Measurements from ENCODE around the gene PXDN.
"Not testable (repeated sequence)": the region's sequence is repeated elsewhere in the genome, so short reads cannot be mapped to it uniquely, and the experiment has no call there.

Gene PXDN

GRCh38 chr2:1683297-1683696 lies 61.0 kb downstream of the PXDN start:
- DNase-seq (ENCODE audit: low read depth in 2 of 2, low spot score in 1 of 2) = no peak

GRCh38 chr2:1682181-1682440 lies 62.2 kb downstream of the PXDN start:
- no peak for DNase-seq (ENCODE audit: low read depth in 2 of 2, low spot score in 1 of 2)

GRCh38 chr2:1681323-1682180 lies 62.8 kb downstream of the PXDN start:
- no peak for DNase-seq (ENCODE audit: low read depth in 2 of 2, low spot score in 1 of 2)

DNA sequence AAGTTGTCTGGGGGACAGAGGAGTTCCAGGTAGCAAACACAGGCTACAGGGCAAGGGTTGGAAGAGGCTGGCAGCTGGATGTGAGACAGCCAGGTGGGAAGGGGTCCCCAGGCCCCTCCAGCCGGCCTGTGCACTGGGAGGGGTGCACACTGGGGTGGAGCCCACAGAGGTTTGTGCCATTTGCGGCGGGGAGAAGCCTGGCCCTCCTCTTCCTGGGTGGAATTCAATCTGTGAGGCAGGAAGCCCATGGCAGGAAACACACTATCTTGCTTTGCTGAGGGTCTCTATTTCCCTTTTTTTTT lies 63.3 kb downstream of the PXDN start:
- no peak for DNase-seq (ENCODE audit: low read depth in 2 of 2, low spot score in 1 of 2)

DNA sequence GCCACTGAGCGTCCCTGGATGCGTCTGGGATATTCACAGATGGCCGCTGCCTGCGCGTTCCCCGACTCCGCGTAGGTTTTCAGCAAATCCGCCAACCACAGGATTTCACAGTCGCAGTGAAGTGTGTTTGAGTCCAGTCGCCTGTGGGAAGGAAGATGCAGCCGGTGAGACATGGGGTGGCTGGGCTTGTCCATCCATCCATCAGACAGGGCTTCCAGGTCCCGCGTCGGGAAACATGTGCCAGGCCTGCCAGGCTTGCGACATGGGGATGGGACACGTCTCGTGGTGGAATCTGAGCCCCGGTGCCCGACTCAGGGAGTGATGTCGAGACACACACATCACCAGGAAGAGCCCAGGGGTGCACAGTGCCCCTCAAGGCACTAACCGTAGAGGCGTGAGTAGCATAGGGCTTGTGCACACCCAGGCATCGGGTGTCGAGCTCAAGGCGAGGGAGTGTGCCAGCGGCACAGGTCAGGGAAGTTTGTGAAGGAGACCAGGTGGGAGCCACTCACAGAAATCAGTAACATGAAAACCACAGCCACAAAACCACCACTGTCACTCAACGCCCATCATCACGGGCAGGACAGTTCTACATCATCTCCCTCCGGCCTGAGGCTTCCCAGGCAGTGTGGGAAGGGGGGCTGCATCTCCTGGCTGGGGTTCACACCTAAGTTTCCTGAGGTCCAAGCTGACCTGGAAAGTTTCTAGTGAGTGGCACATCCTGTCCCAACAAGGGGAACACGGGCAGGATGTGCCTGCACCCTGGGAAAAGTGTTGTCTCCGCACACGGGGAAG lies 63.9 kb downstream of the PXDN start:
- no peak for DNase-seq (ENCODE audit: low read depth in 2 of 2, low spot score in 1 of 2)

GRCh38 chr2:1679488-1680039 lies 64.8 kb downstream of the PXDN start:
- DNase-seq (ENCODE audit: low read depth in 2 of 2, low spot score in 1 of 2) = not testable (repeated sequence)

DNA sequence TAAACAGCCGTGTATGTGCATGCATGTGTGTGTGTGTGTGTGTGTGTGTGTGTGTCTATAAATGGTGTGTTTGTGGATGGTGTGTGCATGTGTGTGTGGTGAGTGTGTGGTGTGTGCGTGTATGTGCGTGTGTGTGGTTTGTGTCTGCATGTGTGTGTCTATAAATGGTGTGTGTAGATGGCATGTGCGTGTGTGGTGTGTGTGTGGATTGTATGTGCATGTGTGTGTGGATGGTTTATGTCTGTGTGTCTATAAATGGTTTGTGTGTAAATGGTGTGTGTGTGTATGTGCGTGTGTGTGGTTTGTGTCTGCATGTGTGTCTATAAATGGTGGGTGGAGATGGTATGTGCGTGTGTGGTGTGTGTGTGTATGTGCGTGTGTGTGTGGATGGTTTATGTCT lies 65.2 kb downstream of the PXDN start:
- DNase-seq (ENCODE audit: low read depth in 2 of 2, low spot score in 1 of 2) = not testable (repeated sequence)

- no peak for DNase-seq (ENCODE audit: low read depth in 2 of 2, low spot score in 1 of 2)
Observed at GRCh38 chr2:1678609-1679008, 65.7 kb downstream of the PXDN start.

- DNase-seq (ENCODE audit: low read depth in 2 of 2, low spot score in 1 of 2) = no peak
Observed at GRCh38 chr2:1677821-1678165, 66.5 kb downstream of the PXDN start.

DNA sequence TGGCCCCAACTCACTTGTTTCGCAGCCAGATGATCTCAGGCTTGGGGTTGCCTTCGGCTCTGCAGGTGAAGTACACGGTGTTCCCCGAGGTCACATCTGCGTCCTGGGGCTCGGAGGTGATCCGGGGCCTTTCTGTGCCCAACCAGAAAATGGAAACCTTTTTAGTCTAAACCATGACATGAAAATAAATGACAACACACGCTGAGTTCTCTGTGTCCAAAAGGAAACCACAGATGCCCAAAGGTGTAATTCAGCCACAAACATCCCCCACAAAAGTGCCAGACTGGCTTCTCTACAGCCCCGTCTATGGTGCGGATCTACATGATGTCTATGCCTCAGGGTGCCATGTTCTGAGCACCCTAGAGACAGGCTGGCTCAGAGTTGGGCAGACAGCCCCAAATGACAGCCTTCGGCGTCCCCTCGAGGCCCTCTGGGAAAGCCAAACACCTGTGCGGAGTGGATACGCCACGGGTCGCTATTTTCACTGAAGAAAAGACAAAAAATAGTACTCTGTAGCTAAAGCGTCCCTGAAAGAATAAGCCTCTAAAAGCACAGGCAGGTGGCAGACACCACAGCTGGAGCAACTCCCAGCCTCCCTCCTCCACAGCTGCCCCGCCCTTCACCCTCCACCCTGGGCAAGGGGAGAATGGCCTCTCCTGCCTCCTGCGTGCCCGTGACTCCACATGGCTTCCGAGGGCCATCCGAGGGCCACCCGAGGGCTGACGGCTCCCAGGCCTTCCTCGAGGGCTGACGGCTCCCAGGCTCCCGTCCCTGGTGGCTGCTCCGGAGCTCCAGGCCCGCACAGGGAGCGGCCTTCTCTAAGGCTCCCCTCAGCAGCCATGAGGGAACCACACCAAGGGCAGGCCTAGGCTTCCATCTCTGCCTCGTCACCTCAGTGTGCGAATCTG lies 67.1 kb downstream of the PXDN start:
- DNase-seq (ENCODE audit: low read depth in 2 of 2, low spot score in 1 of 2) = no peak

GRCh38 chr2:1676091-1676912 lies 68.0 kb downstream of the PXDN start:
- DNase-seq (ENCODE audit: low read depth in 2 of 2, low spot score in 1 of 2) = no peak

- DNase-seq (ENCODE audit: low read depth in 2 of 2, low spot score in 1 of 2) = no peak
Observed at GRCh38 chr2:1675633-1676032, 68.7 kb downstream of the PXDN start.

- no peak for DNase-seq (ENCODE audit: low read depth in 2 of 2, low spot score in 1 of 2)
Observed at GRCh38 chr2:1674766-1675397, 69.4 kb downstream of the PXDN start.

- no peak for DNase-seq (ENCODE audit: low read depth in 2 of 2, low spot score in 1 of 2)
Observed at GRCh38 chr2:1674276-1674675, 70.0 kb downstream of the PXDN start.

GRCh38 chr2:1673160-1673944 lies 71.0 kb downstream of the PXDN start:
- no peak for DNase-seq (ENCODE audit: low read depth in 2 of 2, low spot score in 1 of 2)

DNA sequence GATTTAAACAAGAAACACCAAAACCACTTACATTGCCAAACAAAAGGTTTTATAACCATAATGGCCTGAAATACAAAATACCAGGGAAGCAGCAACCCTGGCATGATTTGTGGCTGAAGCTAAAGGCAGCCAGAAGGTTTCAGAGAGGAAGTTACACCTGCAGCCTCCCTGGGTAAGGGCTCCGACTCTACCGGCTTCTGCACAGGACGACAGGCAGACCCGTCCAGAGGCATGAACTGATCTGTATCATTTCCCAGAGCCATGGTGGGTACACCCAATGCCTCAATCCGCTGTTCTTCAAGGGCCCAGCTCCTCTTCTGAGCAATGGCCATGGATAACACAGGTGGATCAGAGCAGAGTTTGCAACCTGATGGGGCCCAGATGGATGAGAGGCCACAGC lies 71.6 kb downstream of the PXDN start:
- no peak for DNase-seq (ENCODE audit: low read depth in 2 of 2, low spot score in 1 of 2)

DNA sequence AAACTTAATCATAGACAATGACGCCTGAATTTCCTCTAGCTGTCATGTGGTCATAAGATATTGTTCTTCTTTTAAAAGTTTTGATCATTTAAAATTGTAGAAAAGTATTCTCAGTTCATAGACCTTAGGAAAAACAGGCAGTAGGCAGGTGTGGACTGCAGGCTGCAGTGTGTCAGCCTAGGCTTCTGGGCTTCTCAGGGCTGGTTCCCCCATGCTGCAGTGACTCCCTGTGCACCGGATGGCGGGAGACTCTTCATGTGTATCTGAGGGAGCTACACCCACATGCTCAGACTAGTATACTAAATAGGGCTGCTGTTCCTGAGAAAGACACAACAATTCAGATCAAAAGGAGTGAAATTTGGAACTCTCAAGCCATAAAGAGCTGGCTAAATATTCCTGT lies 72.4 kb downstream of the PXDN start:
- no peak for DNase-seq (ENCODE audit: low read depth in 2 of 2, low spot score in 1 of 2)

DNA sequence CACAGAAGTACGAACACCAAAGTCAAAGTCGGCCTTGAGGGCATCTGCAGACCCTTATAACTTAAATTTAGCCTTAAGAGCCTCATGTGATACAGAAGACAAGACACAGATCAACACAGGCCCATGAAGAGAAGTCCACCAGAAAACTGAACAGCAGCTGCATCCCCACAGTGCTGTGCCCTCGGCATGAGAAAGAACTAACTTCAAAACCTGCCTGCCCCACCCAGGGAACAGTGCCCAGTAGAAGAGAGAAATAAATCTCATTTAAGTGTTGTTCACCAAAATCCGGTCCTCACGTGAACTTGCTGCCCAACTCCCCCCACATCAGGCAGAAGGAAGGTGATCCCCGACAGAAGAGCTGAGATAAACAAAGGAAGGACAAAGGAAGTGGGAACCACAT lies 73.7 kb downstream of the PXDN start:
- no peak for DNase-seq (ENCODE audit: low read depth in 2 of 2, low spot score in 1 of 2)

DNA sequence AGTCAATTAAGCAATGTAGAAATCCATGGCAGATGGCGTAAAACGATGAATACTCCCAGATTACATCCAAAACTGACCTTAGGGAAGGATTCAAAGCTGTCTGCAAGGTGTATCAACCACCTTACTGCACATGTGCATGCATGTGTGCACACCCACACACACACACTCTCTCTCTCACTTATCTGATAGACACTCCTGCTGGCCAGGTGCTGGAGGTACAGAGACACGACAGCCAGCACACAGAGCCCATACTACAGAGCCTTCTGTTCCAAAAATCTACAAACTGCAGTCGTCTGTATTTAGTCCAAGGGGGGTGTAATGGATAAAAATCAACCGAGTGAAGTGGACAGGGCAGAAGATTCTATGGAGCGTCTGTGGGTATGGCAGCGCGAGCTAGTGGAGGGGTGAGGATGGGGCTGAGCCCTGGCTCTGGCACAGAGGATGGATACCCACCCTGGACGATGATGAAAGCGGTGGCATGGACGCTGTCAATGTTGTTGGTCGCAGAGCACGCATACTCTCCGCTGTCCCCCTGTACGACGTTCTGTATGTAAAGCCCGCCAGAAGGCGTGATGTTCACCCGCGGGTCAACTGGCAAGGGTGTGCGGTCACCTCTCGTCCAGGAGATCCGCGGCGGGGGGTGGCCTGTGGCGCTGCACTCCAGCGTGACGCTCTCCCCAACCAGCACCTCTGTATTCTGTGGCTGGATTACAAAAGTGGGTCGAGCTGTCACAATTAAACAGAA lies 78.4 kb downstream of the PXDN start:
- no peak for DNase-seq (ENCODE audit: low read depth in 2 of 2, low spot score in 1 of 2)

Data from stimulated activated CD8-positive, alpha-beta memory T cell treated with anti-CD3 and anti-CD28 coated beads, Interleukin-4, amount 100 ng/mL, for 1 hour (primary cell).